CD4-positive, alpha-beta T cell treated with Interleukin-6 at 100 ng/mL for 8 hours (primary cell): ENCODE data around the gene ATF5.
"Not testable (repeated sequence)": the region's sequence is repeated elsewhere in the genome, so short reads cannot be mapped to it uniquely, and the experiment has no call there.

Source experiments
- DNase-seq: peaks from one replicate; pipeline ENCODE4 v3.0.0-alpha.2; 2020; ENCODE audit warnings: mixed read lengths, low spot score

ATF5 gene

DNA sequence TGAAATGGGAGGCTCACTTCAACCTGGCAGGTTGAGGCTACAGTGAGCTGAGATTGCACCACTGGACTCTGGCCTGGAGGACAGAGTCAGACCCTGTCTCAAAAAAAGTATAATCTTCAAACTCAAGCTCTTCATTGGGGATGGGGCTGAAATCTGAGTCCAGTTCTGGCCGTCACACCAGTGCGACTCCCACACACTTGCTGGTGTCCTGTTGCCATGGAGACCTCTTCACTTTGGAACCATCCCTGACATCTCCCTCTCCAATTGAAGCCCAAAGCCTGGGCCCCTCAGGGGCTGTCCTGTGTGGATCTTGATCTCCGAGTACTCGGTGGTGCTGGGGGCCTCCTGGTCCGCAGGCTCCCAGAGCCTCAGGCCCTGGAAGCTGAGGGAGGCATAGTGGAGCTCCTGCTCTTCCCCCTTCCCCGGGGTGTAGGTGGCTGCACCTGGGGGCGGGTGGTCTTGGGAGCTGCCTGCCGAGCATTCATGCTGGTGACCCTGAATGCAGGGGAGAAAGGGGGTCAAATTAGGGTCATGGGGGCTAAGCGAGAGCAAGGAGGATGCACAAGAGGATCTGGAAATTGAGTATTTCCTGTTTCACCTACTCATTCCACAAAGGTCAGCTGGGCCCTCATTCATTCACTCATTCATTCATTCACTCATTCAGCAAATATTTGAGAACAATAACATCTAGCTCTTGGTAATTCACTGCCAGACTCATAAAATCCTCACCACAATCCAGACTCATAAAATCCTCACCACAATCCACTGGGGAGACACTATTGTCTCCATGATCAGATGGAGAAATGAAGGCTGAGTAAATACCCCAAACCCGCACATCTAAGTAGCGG lies 21.0 kb downstream of the ATF5 start:
- DNase-seq = no peak

DNA sequence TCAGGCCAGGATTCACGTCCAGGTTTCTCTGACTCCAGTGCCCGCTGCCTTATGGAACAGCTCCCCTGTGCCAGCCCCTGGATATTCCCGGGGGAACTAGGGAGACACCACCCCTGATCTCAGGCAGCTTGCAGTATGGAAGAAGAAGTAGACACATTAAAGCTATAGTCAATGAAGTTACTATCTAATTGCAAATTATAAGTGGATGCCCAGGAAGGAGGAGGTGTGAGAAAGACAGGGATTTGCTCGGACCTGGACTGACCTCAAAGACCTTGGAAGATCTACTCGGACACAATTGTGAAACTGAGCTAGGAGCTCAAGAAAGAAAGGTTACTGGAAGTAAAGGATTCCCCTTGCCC lies 21.6 kb downstream of the ATF5 start:
- no peak for DNase-seq

DNA sequence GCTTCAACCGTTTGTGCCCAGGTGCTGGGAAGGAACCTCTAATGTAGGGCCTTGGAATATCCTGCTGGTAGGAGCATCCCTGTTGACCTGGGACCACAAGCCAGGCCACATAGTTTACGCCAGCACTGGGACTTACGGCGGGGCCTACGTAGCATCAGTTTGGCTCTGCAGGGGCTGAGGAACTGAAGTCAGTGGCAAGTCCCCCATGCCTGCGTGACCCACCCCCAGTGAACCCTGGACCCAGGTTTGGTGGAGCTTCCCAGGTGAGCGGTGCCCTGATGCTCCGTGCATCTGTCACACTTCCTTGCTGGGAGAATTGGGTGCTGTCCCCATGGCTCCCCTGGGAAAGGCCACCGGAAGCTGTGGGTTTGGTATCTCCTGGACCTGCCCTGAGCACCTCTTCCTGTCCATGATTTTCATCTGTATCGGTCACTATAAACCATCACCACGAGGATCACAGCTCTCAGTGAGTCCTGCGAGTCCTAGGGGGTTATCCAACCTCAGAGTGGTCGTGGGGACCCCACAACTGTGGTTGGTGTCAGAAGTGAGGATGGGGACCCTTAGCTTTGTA lies 22.0 kb downstream of the ATF5 start:
- DNase-seq = no peak

DNA sequence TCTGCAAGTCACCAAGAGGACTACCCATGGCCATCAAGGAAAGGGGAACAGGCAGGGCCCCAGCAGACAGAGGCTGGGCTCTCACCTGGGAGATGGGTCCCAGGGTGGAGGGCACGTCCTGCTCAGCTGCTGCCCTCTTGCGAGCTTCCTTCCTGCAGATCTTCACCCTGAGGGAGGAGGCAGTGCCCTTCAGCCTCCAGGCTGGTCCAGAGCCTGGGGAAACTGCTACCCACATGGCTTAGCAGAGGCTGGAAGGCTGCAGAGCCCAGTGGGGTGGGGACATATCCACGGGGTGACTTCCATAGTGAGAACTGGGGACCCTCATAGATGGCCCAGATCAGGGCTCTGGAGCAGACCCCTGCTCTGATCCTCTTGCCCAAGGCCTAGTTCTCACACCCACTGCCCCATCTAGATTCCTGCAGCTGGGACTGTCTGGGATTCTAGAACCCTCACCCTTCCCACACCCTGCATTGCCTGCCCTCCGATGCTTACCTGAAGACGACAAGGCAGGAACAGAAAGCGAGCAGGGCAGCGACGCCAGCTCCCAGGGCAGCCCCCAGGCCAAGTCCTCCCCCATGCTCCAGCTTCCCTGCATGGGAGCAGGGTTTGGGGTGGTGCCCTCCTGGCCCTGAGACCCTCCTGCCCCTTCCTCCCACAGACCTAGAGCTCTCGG lies 22.9 kb downstream of the ATF5 start:
- no peak for DNase-seq

DNA sequence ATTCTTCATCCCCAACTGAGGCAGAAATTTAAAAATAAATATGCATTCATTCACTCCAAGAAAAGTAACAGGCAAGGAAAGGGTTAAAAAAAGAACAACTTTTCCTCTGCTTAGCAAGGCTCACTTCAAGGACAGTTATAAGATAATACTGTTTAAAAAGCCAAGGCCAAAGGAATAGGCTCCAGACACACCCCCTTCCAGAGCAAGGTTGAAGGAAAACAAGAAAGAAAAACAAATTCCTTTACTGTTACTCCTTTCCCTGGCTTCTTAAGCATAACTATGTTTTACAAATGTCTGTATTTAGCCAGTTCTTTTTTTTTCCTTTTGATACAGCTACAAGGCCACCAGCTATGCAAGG lies 23.5 kb downstream of the ATF5 start:
- DNase-seq = no peak

DNA sequence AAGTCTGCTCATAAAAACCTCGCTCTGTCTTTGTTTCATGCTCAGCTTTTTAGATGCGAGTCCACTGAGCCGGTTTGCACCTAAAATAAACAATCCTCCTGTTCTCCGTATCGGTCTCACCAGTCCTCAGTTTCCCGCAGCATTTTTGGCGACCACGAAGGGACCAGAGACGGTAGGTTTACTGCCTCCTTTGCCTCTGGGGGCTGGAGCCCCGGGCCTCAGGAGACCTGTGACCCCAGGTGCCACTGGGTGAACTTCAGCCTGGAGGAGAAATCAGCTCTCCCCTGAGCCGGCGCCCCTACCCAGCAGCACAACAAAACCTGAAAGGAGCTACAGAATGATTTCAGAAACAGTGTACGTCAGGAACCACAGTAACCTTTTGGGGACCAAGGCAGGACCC lies 23.9 kb downstream of the ATF5 start:
- DNase-seq = no peak

DNA sequence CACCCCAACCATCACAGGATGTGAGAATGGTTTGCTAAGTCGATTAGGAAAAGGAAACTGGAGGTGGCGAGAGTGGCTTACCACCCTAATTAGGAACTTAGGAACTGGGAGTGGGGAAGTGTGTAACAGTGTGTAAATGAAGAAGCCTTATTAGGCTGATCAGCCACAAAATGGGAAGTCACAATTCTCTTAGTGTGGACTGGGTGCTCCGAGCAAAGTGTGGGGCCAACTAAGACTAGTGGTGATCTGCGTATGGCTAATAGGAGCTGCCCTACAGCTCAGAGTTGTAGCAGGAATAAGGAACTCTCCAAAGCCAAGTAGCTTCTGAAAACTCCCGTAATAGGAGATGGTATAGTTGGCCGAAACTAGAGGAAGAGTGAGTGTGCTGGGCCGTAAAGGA lies 24.4 kb downstream of the ATF5 start:
- DNase-seq = no peak

DNA sequence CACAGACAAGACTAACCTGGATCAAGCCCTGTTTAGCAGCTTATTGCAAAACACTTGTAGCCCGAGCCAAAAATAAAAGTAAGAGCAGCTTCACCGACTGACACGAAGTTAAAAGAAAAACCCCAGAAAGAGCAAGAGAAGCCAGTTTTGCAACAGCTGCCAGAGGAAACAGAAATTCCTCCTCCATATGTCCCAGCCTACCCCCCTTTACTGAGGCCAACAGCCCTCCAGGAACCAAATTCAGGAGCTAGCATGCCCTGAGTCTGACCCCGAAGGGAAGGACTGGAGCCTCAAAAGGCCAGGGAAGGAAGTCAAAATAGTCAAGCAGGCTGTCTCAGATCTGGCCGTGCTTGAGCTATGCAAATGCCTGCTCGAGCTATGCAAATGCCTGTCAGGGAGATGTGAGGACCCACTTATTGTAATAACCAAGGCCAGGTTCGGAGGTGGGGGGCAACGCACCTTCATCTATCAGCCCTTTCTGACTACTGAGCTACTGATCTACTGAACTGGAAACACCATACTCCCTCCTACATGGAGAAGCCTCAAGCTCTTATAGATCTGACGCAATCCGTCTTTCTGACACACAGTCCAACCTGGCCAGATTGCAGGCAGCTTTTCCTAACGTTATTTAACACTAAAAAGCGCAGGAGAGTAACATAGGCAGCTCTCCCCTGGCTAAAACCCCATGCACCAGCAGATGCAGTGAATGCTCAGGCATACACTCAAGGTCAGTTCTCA lies 25.3 kb downstream of the ATF5 start:
- no peak for DNase-seq

DNA sequence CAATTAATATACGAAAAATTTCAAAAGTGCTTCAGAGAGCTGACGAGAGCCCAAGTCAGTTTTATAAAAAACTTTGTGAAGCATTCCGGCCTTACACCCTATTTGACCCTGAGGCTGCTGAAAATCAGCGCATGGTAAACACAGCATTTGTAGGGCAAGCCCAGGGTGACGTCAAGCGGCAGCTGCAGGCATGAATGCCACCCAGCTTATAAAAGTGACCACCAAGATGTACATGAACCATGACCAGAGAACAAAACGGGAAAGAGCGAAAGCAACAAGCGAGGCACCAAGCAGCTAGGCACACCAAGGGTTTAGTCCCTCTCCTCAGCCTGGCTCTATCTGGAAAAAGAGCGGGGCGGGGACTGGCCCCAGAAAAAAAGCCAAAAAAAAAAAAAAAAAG lies 25.9 kb downstream of the ATF5 start:
- no peak for DNase-seq

DNA sequence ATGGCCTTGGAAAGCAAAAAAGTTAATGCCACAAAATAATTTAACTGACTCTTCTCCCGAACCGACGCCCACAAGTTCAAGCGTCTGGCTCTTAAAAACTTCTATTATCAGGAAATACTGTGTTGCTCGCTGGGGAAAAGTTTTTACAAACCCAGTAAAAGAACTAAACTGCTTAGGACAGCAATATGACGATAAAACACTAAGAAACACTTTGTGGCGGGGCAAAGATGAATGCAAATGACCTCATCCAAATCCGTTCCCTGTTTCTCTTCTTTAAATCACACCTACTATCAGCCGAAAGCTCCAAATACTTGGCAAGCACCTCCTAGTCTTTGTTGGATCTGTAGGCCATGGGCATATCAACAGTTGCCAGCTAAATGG lies 27.1 kb downstream of the ATF5 start:
- DNase-seq = no peak

DNA sequence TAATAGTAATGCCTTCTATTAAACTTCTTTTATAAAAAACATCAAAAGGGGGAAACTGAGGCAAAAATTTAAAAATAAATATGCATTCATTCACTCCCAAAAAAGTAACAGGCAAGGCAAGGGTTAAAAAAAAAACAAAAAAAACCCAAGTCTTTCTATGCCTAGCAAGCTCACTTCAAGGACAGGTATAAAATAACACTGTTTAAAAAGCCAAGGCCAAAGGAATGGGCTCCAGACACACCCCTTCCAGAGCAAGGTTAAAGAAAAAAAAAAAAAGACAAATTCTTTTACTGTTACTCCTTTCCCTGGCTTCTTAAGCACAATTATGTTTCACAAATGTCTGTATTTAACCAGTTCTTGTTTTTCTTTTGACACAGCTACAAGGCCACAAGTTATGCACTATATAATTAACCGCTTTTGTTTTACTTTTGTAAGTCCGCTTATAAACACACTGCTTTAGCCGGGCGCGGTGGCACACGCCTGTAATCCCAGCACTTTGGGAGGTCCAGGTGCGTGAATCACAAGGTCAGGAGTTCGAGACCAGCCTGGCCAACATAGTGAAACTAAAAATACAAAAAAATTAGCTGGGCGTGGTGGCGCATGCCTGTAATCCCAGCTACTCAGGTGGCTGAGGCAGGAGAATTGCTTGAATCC lies 28.4 kb downstream of the ATF5 start:
- no peak for DNase-seq

DNA sequence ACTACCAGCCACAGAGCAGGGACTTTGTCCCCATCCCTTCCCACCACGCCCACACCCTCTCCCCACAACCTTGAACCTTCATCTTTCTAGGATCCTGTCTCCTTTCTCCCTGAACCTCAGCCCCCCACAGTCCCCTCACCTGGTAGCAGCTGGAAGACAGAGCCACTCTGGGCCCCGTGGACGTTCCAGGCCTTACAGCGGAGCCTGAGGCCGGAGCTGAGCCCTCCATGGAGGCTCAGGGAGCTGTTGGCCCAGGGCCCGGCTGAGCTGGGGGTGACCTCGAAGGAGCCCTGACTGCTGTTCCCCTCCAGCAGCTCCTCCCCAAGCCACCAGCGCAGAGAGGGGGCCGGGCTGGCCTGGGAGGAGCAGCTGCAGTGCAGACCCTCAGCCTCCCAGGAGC lies 29.1 kb downstream of the ATF5 start:
- DNase-seq = not testable (repeated sequence)

DNA sequence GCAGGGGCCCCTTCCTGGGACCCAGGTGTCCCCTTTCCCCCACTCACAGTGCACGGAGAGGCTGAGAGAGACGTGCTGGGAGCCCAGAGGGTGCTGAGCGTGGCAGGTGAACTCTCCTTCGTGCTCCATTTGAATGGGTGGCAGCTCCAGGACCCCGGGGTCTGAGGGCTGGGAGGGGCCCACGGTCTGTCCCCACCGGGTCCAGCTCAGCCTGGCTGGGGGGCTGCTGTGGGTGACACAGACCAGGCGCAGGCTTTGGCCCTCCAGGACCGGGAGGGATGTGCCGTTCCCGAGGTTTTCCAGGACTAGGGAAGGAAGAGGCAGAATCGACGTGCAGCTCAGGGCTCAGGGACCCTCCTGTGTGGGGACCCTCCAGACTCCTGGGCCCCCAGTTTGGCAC lies 29.6 kb downstream of the ATF5 start:
- DNase-seq = not testable (repeated sequence)

DNA sequence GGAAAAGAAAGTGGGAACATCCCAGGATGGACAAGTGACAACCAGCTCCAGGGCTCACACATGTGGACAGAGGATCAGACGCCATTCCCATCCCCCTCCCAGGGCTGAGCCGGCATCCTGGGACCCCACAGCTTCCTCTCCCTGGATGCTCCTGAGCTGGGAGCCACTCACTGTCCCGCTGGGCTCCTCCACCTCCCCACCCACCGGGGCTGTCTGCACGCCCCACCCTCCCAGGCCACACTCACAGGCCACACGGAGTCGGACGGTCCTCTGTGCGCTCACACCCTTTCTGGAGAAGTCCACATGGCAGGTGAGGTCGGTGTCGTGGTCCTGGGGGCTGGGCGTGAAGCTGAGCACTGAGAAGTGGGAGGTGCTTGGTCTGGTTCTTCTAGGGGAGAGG lies 30.9 kb downstream of the ATF5 start:
- DNase-seq = not testable (repeated sequence)

DNA sequence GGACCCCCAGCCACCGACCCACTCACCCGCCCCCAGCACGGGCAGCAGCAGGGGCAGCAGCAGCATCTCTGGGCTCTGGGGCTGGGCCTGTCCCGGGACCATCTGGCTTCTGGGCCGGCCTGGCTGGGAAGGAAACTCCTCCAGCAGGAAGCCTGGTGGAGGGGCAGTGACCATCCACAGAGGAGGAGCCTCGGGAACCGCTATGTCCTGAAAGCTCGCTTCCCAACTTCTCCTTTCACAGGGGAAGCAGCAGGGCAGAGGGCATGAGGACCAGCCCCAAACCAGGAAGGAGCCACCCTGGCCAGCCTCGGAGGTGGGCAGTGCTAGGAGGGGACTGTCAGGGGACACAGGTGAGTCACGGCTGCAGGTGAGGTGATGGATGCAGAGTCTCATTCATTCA lies 32.0 kb downstream of the ATF5 start, which contains the start of gene SIGLEC11:
Gene SIGLEC11, minus strand, starts transcription at position 193 of the 400 bp plus-strand sequence. Its CDS starts 91 bp downstream, at position 102.
- not testable (repeated sequence) for DNase-seq

DNA sequence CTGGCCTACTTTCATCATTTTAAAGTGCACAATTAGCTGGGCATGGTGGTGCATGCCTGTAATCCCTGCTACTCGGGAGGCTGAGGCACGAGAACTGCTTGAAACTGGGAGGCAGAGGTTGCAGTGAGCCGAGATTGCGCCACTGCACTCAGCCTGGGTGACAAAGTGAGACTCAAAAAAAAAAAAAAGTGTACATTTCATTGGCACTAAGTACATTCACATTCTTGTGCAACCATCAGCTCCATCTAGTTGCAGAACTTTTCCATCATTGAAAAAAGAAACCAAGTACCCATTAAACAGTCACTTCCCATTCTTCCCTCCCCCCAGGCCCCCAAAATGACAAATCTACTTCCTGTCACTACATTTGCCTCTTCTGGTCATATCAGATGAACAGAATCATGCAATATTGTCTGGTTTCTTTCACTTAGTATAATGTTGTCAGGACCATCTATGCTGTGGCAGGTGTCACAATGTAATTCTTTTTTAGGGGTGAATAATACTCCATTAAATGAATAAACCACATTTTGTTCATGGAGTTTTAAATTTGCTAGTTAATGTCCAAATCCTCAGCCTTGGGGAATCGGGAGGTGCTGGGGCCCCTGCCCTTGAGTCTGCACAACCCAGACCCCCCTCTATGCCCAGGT lies 39.4 kb downstream of the ATF5 start:
- DNase-seq = no peak

DNA sequence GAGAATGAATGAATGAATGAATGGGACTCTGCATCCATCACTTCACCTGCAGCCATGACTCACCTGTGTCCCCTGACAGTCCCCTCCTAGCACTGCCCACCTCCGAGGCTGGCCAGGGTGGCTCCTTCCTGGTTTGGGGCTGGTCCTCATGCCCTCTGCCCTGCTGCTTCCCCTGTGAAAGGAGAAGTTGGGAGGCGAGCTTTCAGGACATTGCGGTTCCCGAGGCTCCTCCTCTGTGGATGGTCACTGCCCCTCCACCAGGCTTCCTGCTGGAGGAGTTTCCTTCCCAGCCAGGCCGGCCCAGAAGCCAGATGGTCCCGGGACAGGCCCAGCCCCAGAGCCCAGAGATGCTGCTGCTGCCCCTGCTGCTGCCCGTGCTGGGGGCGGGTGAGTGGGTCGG lies 40.4 kb downstream of the ATF5 start:
- DNase-seq = not testable (repeated sequence)

DNA sequence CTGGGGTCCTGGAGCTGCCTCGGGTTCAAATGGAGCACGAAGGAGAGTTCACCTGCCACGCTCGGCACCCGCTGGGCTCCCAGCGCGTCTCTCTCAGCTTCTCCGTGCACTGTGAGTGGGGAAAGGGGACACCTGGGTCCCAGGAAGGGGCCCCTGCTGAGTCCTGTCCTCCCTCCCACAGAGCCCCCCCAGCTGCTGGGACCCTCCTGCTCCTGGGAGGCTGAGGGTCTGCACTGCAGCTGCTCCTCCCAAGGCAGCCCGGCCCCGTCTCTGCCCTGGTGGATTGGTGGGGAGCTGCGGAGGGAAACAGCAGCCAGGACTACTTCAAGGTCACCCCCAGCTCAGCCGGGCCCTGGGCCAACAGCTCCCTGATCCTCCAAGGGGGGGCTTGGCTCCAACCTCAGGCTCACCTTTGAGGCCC lies 43.0 kb downstream of the ATF5 start:
- DNase-seq = no peak

DNA sequence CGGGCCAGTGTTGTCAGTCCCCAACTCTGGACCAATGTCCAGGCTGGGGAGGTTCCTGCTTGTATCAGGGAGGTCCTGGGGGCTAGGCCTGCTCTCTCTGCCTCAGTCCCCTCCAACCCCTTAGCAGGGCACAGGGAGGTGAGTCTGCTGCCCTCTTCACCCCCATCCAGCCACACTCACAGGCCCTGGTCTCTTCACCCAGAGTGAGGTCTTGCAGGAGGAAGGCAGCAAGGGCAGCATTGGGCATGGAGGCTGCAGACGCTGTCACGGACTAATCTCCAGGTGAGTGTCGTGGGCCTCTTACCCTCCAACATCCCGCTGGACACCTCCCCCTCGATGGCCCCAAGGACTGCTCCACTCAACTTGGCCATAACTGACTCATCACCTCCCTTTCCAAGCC lies 43.8 kb downstream of the ATF5 start:
- DNase-seq = no peak

DNA sequence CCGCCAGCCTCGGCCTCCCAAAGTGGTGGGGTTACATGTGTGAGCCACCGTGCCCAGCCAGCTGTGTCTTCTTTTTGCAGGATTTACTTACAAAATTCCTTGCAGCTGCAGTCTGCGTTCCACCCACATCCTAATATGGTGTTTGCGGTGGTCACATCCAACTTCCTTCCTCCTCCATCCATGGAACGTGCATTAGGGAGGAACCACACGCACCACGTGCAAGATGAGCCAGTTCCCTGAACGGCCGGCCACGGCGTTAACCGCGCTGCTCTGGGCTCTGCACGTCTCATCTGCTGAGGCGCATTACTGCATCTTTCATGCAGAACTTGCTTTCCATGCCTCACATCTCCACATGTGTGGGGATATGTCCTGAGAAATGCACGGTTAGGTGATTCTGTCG lies 45.0 kb downstream of the ATF5 start:
- DNase-seq = no peak

DNA sequence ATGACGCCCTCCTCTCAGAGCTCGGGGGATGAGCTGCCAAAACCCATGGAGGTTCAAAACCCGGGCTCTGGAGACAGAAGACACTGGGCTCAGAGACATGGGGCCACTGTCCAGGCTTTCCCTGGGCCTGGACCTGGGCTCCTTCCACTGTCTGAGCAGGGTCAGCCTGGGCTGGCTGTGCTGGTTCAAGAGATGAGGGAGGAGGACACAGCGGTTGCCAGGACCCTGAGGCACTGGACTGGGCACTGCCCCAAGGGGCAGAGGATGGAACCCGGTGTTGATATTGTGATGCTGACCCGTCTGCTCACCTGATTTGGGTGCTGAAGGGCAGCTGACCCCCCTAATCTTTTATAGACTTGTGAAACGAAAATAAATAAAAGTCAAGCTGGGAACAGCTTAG lies 46.0 kb downstream of the ATF5 start:
- DNase-seq = no peak

DNA sequence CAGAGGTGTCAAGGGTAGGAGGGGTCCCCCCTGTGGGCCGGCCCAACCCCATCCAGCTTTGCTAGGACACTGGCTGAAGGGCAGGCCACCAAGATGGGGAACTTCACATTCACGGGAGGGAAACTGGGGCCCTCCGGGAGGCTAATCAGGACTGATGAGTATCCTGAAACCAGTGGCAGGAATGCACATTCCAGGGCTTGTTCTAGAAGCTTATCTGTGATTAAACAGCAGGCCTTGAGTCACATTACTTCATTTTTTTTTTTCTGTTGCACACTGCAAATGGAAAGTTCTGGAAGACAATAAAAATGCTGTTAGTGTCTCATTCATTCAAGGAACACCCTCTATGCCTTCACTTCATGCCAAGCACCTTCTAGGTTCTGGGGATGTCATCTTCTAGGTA lies 47.5 kb downstream of the ATF5 start:
- no peak for DNase-seq
